Measurements from ENCODE around the gene PLXNA1.

Gene PLXNA1

DNA sequence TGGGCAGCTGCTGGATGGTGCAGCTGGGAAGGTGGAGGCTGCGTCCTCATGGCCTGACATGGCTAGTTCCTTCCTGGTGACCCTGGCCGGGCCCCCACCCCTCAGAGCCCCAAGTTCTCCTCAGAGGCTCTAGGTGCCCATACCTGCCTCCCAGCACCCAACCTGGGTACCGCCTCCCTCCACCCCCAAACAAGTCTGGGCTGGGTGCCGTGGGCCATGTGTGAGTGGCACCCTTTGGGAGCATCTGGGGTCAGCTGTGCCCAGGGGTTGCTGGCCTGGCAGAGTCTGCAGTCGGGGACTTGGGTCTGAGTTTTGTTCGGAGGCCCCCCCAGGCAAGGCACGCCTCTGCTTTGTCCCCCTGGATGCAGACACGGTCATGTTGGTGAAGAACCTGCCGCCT is 10.5 kb downstream of the PLXNA1 start:
- Histone ChIP-seq H3K9me3 (ENCODE audit: control insufficient read depth, insufficient read depth, low read depth, low read length) (no peaks in the 10 kb centered on the region), H3K36me3 (ENCODE audit: control insufficient read depth in 2 of 2, insufficient read depth in 1 of 2, low read length in 2 of 2) (peaks cover 0 to 76% of the 10 kb centered on the region in 2 experiments; a peak in 1 of 3 replicates), H3K27ac (ENCODE audit: extremely low read depth, low read depth, low read length) (no peak overlapping the region), H3K4me3 (ENCODE audit: low read depth, low read length) (no peak overlapping the region), H3K4me1 (ENCODE audit: control insufficient read depth, insufficient read depth, low read length) (no peaks in the 10 kb centered on the region; the same call in 1 of the 2 replicates)
- ChIA-PET CTCF (no interaction called here), POLR2A (no interaction called here)
- TF ChIP-seq ZNF133 (tag by site-specific recombination; IDR thresholded peaks at IDR 0.05) (no peak), ZFP41 (tag by site-specific recombination; IDR thresholded peaks at IDR 0.05; ENCODE audit: borderline replicate concordance) (no peak), ZNF585B (tag by site-specific recombination; IDR thresholded peaks at IDR 0.05) (no peak), WT1 (tag by site-specific recombination; IDR thresholded peaks at IDR 0.05) (no peak), SP2 (tag by site-specific recombination; IDR thresholded peaks at IDR 0.05) (no peak)
- TF ChIP-seq, protein P1, sequence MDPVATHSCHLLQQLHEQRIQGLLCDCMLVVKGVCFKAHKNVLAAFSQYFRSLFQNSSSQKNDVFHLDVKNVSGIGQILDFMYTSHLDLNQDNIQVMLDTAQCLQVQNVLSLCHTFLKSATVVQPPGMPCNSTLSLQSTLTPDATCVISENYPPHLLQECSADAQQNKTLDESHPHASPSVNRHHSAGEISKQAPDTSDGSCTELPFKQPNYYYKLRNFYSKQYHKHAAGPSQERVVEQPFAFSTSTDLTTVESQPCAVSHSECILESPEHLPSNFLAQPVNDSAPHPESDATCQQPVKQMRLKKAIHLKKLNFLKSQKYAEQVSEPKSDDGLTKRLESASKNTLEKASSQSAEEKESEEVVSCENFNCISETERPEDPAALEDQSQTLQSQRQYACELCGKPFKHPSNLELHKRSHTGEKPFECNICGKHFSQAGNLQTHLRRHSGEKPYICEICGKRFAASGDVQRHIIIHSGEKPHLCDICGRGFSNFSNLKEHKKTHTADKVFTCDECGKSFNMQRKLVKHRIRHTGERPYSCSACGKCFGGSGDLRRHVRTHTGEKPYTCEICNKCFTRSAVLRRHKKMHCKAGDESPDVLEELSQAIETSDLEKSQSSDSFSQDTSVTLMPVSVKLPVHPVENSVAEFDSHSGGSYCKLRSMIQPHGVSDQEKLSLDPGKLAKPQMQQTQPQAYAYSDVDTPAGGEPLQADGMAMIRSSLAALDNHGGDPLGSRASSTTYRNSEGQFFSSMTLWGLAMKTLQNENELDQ (tag by site-specific recombination; IDR thresholded peaks at IDR 0.05; ENCODE audit: low read depth): no peak

- H3K36me3 ChIP-seq (ENCODE audit: control insufficient read depth in 2 of 2, insufficient read depth in 1 of 2, low read length in 2 of 2): peaks cover 0 to 63% of the 10 kb centered on the region in 2 experiments; a peak in 1 of 3 replicates
- no peak overlapping the region for H3K4me3 ChIP-seq (ENCODE audit: low read depth, low read length)
- no peak for TF ChIP-seq ZNF600 (tag by site-specific recombination; IDR thresholded peaks at IDR 0.05)
- no peak for TF ChIP-seq ZNF114 (tag by site-specific recombination; IDR thresholded peaks at IDR 0.05)
- no peak for TF ChIP-seq ZNF155 (tag by site-specific recombination; IDR thresholded peaks at IDR 0.05)
- no peak for TF ChIP-seq KLF16 (tag by site-specific recombination; IDR thresholded peaks at IDR 0.05)
- TF ChIP-seq, protein P2, sequence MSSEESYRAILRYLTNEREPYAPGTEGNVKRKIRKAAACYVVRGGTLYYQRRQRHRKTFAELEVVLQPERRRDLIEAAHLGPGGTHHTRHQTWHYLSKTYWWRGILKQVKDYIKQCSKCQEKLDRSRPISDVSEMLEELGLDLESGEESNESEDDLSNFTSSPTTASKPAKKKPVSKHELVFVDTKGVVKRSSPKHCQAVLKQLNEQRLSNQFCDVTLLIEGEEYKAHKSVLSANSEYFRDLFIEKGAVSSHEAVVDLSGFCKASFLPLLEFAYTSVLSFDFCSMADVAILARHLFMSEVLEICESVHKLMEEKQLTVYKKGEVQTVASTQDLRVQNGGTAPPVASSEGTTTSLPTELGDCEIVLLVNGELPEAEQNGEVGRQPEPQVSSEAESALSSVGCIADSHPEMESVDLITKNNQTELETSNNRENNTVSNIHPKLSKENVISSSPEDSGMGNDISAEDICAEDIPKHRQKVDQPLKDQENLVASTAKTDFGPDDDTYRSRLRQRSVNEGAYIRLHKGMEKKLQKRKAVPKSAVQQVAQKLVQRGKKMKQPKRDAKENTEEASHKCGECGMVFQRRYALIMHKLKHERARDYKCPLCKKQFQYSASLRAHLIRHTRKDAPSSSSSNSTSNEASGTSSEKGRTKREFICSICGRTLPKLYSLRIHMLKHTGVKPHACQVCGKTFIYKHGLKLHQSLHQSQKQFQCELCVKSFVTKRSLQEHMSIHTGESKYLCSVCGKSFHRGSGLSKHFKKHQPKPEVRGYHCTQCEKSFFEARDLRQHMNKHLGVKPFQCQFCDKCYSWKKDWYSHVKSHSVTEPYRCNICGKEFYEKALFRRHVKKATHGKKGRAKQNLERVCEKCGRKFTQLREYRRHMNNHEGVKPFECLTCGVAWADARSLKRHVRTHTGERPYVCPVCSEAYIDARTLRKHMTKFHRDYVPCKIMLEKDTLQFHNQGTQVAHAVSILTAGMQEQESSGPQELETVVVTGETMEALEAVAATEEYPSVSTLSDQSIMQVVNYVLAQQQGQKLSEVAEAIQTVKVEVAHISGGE (tag by site-specific recombination; conservative IDR thresholded peaks at IDR 0.05; ENCODE audit: low read depth): no peak
- TF ChIP-seq, protein P3, sequence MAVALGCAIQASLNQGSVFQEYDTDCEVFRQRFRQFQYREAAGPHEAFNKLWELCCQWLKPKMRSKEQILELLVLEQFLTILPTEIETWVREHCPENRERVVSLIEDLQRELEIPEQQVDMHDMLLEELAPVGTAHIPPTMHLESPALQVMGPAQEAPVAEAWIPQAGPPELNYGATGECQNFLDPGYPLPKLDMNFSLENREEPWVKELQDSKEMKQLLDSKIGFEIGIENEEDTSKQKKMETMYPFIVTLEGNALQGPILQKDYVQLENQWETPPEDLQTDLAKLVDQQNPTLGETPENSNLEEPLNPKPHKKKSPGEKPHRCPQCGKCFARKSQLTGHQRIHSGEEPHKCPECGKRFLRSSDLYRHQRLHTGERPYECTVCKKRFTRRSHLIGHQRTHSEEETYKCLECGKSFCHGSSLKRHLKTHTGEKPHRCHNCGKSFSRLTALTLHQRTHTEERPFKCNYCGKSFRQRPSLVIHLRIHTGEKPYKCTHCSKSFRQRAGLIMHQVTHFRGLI (tag by site-specific recombination; IDR thresholded peaks at IDR 0.05): no peak
- no peak for TF ChIP-seq ZNF138 (tag by site-specific recombination; IDR thresholded peaks at IDR 0.05; ENCODE audit: borderline replicate concordance)
- no peak for TF ChIP-seq ZNF133 (tag by site-specific recombination; IDR thresholded peaks at IDR 0.05)
- no peak for TF ChIP-seq HOXD13 (CRISPR knock-in tag; IDR thresholded peaks at IDR 0.05; ENCODE audit: borderline replicate concordance)
- TF ChIP-seq ZIC2 (tag by site-specific recombination; IDR thresholded peaks at IDR 0.05): no peak
- no peak for TF ChIP-seq ZNF391 (tag by site-specific recombination; IDR thresholded peaks at IDR 0.05; ENCODE audit: borderline replicate concordance, low read depth)
- TF ChIP-seq WT1 (tag by site-specific recombination; IDR thresholded peaks at IDR 0.05): no peak
- no peak for TF ChIP-seq ZNF24 (tag by site-specific recombination; IDR thresholded peaks at IDR 0.05)
- TF ChIP-seq, protein P4, sequence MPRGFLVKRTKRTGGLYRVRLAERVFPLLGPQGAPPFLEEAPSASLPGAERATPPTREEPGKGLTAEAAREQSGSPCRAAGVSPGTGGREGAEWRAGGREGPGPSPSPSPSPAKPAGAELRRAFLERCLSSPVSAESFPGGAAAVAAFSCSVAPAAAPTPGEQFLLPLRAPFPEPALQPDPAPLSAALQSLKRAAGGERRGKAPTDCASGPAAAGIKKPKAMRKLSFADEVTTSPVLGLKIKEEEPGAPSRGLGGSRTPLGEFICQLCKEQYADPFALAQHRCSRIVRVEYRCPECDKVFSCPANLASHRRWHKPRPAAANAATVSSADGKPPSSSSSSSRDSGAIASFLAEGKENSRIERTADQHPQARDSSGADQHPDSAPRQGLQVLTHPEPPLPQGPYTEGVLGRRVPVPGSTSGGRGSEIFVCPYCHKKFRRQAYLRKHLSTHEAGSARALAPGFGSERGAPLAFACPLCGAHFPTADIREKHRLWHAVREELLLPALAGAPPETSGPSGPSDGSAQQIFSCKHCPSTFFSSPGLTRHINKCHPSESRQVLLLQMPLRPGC (tag by site-specific recombination; IDR thresholded peaks at IDR 0.05): no peak
- TF ChIP-seq SP7 (tag by site-specific recombination; IDR thresholded peaks at IDR 0.05): no peak
- H3K27ac ChIP-seq (ENCODE audit: extremely low read depth, low read depth, low read length): no peak overlapping the region
- ChIA-PET POLR2A (no interaction called here), CTCF (interaction anchor here (0.6 to 0.7 kb wide), 2 partner anchors 12 to 242 kb away, joined by 3 read pairs; no protein-coding TSS in a partner anchor)
- H3K9me3 ChIP-seq (ENCODE audit: control insufficient read depth, insufficient read depth, low read depth, low read length): no peaks in the 10 kb centered on the region
- no peaks in the 10 kb centered on the region; the same call in 1 of the 2 replicates for H3K4me1 ChIP-seq (ENCODE audit: control insufficient read depth, insufficient read depth, low read length)
Measured at GRCh38 chr3:126994661-126995245, 11.8 kb downstream of the PLXNA1 start.

Data from HEK293 (cell line).